Natural killer cell (primary cell): ENCODE data around the gene ZDHHC1. TPM values are rescaled to one million over a fixed set of nuclear protein-coding genes. Genes with fewer than 3 reads are reported as not detected.

Experiments
- ATAC-seq, 3 donors: fragments of 150-1000 bp in 2 of 3; fragments of 200-7000 bp in 1 of 3; cut with Tn5 transposase; 1 replicate in 1 of 3; 2 replicates in 2 of 3; pipeline ENCODE4 v1.10.0; 2021; ENCODE audit warnings: mild to moderate bottlenecking in 2 of 3, moderate library complexity in 2 of 3
- DNase-seq, 2 donors: peaks; one replicate each; pipeline versions ENCODE4 v3.0.0 to v3.0.0-alpha.2; 2013 to 2021; ENCODE audit warnings: mixed read lengths in 1 of 2
- H3K27ac ChIP-seq: one replicate; pipeline ENCODE4 v1.5.1; 2013; ENCODE audit warnings: mild to moderate bottlenecking, low read length
- H3K27me3 ChIP-seq: one replicate; pipeline ENCODE4 v1.6.1; 2013; ENCODE audit warnings: low read length; ENCODE audit not compliant: control insufficient read depth, insufficient read depth
- H3K36me3 ChIP-seq: one replicate; pipeline ENCODE4 v1.6.1; 2013; ENCODE audit warnings: low read length; ENCODE audit not compliant: control insufficient read depth, insufficient read depth
- H3K4me1 ChIP-seq: one replicate; pipeline ENCODE4 v1.6.1; 2013; ENCODE audit warnings: low read length; ENCODE audit not compliant: control insufficient read depth, insufficient read depth
- H3K4me3 ChIP-seq: one replicate; pipeline ENCODE4 v1.5.1; 2013; ENCODE audit warnings: low read length
- H3K9me3 ChIP-seq: one replicate; pipeline ENCODE4 v1.6.1; 2013; ENCODE audit warnings: low read length; ENCODE audit not compliant: control insufficient read depth, insufficient read depth
- H3K27ac Mint-ChIP-seq, 2 donors: one replicate each; pipeline ENCODE4 v1.8.0; 2022; ENCODE audit warnings: mild to moderate bottlenecking in 2 of 2, mixed read lengths in 2 of 2, moderate library complexity in 1 of 2
- H3K27me3 Mint-ChIP-seq, 2 donors: one replicate each; pipeline ENCODE4 v1.8.0; 2022; ENCODE audit warnings: low read depth in 2 of 2, mixed read lengths in 2 of 2
- H3K36me3 Mint-ChIP-seq: one replicate; pipeline ENCODE4 v1.8.0; 2022; ENCODE audit warnings: mixed read lengths
- H3K4me1 Mint-ChIP-seq, 2 donors: one replicate each; pipeline ENCODE4 v1.8.0; 2022; ENCODE audit warnings: mixed read lengths in 2 of 2
- H3K4me3 Mint-ChIP-seq: one replicate; pipeline ENCODE4 v1.8.0; 2022; ENCODE audit warnings: mild to moderate bottlenecking, moderate library complexity, mixed read lengths
- H3K9me3 Mint-ChIP-seq, 2 donors: one replicate each; pipeline ENCODE4 v1.8.0; 2022; ENCODE audit warnings: mixed read lengths in 2 of 2
- WGBS: methylation state at CpG from one replicate; pipeline ENCODE4 v1.1.7; 2013; ENCODE audit warnings: missing lambda C conversion rate; ENCODE audit not compliant: insufficient coverage; 5-methylcytosine and 5-hydroxymethylcytosine counted together
- intact Hi-C: fragments of 100-400 bp; cut with micrococcal nuclease; formaldehyde crosslinking; loops from one replicate; pipeline ENCODE4 v1.14.2; 2022
- total RNA-seq, 4 donors: library from RNA; stranded (reverse); fragments of 120-200 nt in 1 of 4; gene quantifications; one replicate each; pipeline versions ENCODE4 v1.2.3 to v1.2.4, GENCODE V29; 2013 to 2022
- TF ChIP-seq, protein P1 (sequence below): fragments of 200-600 bp; IDR thresholded peaks from one replicate; pipeline ENCODE4 v1.8.0; 2022; ENCODE audit warnings: antibody characterized with exemption

The ZDHHC1 gene
- total RNA-seq, 3 donors from 2014 or later (not counting 1 experiment from before 2014, with no cell fraction given) = 0.88 to 2.5 (median 1.8) TPM

DNA sequence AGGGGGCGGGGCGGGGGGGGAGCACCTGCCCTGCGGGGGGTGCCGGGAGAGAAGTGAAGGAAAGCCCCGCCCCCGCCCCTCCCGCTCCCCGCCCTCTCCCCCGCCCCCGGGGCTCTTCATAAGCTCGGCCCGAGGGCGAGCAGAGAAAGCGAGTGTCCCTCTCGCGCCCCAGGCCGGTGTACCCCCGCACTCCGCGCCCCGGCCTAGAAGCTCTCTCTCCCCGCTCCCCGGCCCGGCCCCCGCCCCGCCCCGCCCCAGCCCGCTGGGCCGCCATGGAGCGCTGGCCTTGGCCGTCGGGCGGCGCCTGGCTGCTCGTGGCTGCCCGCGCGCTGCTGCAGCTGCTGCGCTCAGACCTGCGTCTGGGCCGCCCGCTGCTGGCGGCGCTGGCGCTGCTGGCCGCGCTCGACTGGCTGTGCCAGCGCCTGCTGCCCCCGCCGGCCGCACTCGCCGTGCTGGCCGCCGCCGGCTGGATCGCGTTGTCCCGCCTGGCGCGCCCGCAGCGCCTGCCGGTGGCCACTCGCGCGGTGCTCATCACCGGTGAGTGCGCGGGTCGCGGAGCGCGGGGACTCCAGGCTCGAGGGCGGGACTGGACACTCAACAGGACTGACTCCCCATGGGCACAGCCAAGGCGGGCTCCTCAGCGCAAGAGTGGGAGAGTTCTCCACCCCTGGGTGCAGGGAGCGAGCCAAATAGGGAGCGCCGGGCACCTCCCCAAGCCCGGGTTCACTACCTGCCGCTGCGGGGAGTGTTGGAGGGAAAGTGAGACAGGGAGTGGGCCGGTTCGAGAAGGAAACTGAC, 14.9 kb upstream of the ZDHHC1 start, which contains the start of gene HSD11B2:
TSS of gene HSD11B2 (plus strand) at position 145 of the 798 bp plus-strand sequence. CDS start at position 273, 128 bp downstream.
- Mint-ChIP-seq H3K4me3 (peak within 1 kb of the TSS; percentile 89), H3K27ac (peak within 1 kb of the TSS in 1 of 2 donors; percentile 38)
- DNase-seq = peak in 1 of 2 donors; percentile 38

DNA sequence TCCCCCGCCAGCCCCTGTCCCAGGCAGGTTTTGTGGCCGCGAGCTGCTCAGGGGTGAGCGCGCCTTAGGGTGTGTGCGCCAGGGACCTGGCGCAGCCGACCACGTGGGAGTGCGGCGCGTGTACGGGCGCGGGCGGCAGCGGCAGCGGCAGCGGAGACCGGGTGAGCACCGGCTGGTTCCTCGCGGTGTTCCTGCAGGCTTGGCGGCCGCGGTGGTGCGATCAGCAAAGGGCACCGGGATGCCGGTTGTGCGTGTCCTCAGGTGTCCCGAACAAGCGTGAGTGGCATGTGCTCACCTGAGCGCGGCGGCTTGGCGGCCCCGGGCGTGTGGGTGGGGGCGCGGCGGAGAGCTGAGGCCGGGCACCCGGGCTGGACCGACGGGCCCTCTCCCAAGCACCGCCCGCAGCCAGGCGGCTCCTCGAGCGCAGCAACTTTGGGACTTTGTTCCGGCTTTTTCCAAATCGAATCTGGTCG, 14.3 kb upstream of the ZDHHC1 start:
- TF ChIP-seq, protein P1, sequence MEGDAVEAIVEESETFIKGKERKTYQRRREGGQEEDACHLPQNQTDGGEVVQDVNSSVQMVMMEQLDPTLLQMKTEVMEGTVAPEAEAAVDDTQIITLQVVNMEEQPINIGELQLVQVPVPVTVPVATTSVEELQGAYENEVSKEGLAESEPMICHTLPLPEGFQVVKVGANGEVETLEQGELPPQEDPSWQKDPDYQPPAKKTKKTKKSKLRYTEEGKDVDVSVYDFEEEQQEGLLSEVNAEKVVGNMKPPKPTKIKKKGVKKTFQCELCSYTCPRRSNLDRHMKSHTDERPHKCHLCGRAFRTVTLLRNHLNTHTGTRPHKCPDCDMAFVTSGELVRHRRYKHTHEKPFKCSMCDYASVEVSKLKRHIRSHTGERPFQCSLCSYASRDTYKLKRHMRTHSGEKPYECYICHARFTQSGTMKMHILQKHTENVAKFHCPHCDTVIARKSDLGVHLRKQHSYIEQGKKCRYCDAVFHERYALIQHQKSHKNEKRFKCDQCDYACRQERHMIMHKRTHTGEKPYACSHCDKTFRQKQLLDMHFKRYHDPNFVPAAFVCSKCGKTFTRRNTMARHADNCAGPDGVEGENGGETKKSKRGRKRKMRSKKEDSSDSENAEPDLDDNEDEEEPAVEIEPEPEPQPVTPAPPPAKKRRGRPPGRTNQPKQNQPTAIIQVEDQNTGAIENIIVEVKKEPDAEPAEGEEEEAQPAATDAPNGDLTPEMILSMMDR = no peak
- no peak overlapping the region for H3K4me3 ChIP-seq
- peaks cover 20% of the 10 kb centered on the region for H3K4me1 ChIP-seq
- no peaks in the 10 kb centered on the region for H3K9me3 ChIP-seq
- Mint-ChIP-seq H3K27ac (peak overlapping the region in 1 of 2 donors; percentile 38), H3K4me3 (peak overlapping the region; percentile 89), H3K36me3 (no peaks in the 10 kb centered on the region), H3K27me3 (peaks cover 21 to 40% of the 10 kb centered on the region in 2 donors), H3K4me1 (peaks cover 5% of the 10 kb centered on the region in 2 donors), H3K9me3 (no peaks in the 10 kb centered on the region)
- H3K36me3 ChIP-seq = no peaks in the 10 kb centered on the region
- ATAC-seq (peak; percentile 19 to 36 (median 34)), DNase-seq (peak in 1 of 2 donors; percentile 47)
- H3K27ac ChIP-seq = no peak overlapping the region
- intact Hi-C loops = no loop called here
- H3K27me3 ChIP-seq = peaks cover 28% of the 10 kb centered on the region
- WGBS = 1% methylated on average over 53 of the region's 53 CpGs

More for the DNA sequence above, 14.9 kb upstream of the ZDHHC1 start, which contains the start of gene HSD11B2:
- 2% methylated on average over 79 of the region's 87 CpGs for WGBS
- H3K27me3 ChIP-seq = peaks cover 28% of the 10 kb centered on the region
- ATAC-seq = peak; percentile 58 to 65 (median 64)
- Mint-ChIP-seq H3K36me3 (no peaks in the 10 kb centered on the region), H3K27me3 (peaks cover 21 to 40% of the 10 kb centered on the region in 2 donors), H3K4me1 (peaks cover 5% of the 10 kb centered on the region in 2 donors), H3K9me3 (no peaks in the 10 kb centered on the region)
- TF ChIP-seq, protein P1 = no peak
- H3K36me3 ChIP-seq = no peaks in the 10 kb centered on the region
- H3K4me3 ChIP-seq = no peak within 1 kb of the TSS
- H3K9me3 ChIP-seq = no peaks in the 10 kb centered on the region
- no peak within 1 kb of the TSS for H3K27ac ChIP-seq
- intact Hi-C loops = no loop called here
- H3K4me1 ChIP-seq = peaks cover 23% of the 10 kb centered on the region

DNA sequence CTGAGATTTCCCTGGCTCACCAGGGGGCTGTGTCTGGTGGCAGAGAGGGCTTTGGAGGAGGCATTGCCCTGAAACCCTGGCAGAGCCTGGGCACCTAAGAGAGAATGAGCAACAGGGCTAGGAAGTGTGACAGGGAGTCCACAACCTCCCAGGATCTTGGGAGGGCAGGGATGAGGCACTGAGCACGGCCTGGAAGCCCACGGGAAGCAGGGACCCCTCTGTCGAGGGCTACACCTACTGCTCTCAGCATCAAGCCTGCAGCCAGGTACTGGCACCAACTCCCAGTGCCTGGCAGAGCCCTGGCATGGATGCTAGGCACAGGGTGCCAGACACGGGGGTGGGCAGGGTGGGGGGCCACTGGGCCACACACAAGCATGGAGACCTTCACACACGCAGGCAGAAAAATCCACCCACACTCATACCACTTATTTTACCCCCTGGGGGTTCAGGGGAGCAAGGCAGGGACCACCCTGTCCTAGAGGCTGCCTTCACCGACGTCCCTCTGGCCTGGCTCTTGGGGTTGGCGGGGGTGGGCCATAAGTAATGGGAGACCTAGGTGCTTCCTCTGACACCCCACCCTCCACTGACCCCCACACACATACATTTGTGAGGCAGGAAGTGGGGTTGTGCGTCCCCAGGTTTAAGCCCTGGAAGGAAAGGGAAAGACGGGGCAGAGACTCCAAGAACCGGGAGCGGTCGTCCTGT, 13.7 kb upstream of the ZDHHC1 start:
- Histone ChIP-seq H3K9me3 (no peaks in the 10 kb centered on the region), H3K4me1 (peaks cover 15% of the 10 kb centered on the region), H3K27ac (no peak overlapping the region), H3K4me3 (no peak overlapping the region), H3K27me3 (peaks cover 32% of the 10 kb centered on the region), H3K36me3 (no peaks in the 10 kb centered on the region)
- Mint-ChIP-seq H3K4me1 (peaks cover 5% of the 10 kb centered on the region in 2 donors), H3K27ac (peak overlapping the region in 1 of 2 donors; percentile 38), H3K27me3 (peaks cover 21 to 40% of the 10 kb centered on the region in 2 donors), H3K9me3 (no peaks in the 10 kb centered on the region), H3K36me3 (no peaks in the 10 kb centered on the region), H3K4me3 (peak overlapping the region; percentile 89)
- intact Hi-C loops = loop anchor here (5.0 kb wide), 1 partner anchor 37 kb away; no protein-coding TSS in a partner anchor
- TF ChIP-seq, protein P1 = no peak
- WGBS = 38% methylated on average over 12 of the region's 13 CpGs
- ATAC-seq (no peak), DNase-seq (no peak)
